GM21367 (cell line): ENCODE data around the gene RAX2.

Experiments used
- ATAC-seq: cut with Tn5 transposase; IDR thresholded peaks from one replicate; pipeline ENCODE4 v1.9.1; 2021; ENCODE audit not compliant: unreplicated experiment

Gene RAX2

DNA sequence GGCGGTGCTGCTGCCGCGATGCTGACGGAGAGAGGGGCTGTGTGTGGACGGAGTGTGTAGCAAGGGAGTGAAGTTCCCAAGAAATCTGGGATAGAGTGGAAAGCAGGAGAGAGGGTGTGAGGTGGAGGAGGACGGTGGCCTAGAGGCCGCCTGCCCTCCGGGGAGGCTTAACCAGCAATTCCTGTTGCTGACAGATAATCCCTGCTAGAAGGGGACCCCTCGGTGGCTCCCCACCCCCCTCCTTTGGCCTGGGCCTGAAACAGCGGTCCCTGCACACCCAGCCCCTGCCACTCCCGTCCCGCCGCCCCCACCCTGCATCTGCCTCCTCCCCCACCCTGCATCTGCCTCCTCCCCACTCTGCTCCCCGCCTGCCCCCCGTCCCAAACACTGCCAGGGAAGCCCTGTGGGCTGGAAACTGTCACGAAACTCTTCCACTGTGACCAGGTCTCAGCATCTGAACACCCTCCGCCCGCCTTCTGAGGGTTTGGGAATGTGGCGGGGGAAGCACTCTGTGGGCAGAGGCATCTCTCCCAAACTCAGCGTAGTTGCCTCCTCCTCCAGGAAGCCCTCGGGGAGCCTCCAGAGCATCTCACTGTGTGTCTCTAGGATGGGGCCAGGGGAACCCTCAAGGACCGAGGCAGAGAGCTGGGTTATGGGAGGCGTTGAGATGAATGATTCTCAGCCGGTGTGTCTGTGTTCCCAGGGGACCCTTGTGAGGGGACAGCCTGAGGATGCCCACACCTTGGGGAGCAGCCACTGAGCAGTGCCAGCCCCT is 31.3 kb upstream of the RAX2 start:
- ATAC-seq, result no peak

DNA sequence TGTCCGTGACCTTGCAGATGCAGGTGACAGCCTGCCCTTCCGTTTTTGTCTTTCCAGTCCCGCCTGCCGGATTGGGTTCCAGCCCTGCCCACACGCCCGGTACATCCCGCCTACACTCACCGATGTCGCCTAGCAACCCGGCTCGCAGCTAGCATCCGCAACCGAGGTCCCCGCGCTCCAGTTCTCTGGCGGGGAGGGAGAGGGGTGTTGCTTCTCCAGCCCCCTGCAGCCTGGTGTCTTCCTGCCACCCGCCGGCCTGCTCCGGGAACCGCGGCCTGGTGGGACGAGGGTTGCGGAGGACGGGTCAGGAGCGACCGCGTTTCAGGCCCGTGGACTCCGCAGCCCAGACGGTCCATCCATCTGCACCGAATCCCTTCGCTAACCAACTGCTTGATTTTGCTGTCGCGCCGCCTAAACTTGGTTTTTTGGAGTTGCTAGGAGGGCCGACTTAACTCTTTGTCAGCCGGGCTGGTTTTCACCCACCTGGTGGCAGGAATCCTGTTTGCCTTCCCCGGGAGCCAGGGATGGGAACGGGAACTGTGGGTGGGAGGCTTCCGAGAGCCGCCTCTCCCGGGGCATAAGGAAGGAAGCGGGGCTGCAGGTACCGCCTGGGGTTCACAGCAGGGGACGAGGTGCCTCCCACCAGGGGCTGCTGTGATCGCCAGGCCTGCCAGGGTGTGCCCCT is 29.5 kb upstream of the RAX2 start:
- no peak for ATAC-seq

DNA sequence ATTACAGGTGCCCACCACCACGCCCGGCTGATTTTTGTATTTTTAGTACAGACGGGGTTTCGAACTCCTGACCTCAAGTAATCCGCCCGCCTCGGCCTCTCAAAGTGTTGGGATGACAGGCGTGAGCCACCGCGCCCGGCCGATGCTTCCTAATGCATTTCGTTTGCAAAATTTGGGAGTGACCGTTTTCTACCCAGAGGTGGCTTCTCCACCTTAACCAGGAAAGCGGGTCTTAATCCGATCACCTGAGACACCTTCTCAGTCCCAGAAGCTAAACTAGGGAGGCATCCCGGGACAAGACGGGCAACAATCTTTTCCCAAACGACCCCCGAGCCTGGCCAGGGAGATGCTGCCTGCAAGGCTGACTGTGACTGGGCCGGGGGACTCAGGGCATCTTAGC is 29.0 kb upstream of the RAX2 start:
- no peak for ATAC-seq

DNA sequence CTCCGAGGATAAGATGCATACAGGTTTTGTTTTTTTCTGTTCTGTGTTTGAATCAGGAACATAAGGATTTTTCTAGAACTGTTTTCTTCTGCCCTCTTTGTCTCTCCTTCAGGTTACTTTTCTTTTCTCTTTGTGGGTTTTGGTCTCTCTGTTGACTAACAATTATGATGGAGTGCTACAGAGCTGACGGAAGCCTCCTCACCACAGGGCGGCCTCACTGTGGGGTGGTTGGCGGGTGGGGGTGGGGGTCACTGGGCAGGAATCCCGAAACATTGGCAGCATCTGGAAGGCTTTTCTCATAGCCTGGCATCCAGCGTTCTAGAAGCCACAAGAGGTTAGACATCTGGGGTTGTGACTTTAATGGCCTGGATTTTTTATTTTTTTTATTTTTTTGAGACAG is 26.1 kb upstream of the RAX2 start:
- no peak for ATAC-seq

DNA sequence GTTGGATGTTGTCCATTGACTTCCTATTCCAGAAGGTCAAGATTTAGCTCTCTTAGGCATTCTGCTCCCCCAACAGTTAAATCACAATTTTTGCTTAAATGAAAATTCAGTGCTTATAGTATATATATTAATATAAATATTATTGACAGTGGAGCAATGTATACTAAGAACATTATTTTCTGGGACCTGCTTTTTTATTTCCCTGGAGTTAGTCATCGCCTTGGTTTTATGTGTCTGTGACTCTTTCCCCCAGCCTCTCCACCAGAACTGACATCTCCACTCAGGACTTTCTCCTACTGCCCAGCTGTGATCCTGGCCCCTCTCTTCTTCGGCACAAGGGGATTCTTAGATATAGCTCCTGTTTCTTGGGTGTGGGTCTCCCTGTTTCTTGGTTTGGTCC is 24.3 kb upstream of the RAX2 start:
- no peak for ATAC-seq

DNA sequence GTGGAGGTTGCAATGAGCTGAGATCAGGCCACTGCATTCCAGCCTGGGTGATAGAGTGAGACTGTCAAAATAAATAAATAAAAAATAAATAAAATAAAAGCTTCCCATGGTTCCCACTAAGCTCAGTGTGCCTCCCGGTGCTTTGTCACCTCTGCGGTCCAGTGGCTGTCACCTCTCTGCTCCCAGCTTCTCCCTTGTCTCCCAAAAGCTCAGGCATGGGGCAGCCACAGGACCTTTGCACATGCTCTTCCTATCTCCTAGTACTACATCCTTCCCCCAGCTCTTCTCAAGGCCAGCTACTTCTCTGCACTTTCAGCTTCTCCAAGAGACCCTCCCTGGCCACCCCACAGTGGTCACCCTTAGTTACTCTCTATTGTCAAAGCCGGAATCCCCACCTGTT is 21.8 kb upstream of the RAX2 start:
- ATAC-seq, result no peak

DNA sequence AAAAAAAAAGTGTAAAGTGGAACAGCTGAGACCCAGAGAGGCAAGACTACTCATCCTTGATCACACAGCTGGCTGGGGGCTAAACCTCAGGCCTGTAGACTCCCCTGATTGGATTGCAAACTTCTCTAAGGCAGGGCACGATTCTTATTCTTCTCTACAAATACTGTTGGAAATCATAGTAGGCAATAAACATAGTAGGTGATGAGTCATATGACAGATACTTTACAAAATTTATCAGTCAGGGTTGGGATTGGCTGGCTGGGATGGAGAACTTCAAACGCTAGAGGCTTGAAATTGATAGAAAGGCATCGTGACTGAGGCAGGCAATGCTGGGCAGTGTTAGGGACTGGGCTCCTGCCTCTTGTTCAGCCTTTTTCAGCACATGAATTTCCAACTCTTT is 20.1 kb upstream of the RAX2 start:
- ATAC-seq, result no peak

DNA sequence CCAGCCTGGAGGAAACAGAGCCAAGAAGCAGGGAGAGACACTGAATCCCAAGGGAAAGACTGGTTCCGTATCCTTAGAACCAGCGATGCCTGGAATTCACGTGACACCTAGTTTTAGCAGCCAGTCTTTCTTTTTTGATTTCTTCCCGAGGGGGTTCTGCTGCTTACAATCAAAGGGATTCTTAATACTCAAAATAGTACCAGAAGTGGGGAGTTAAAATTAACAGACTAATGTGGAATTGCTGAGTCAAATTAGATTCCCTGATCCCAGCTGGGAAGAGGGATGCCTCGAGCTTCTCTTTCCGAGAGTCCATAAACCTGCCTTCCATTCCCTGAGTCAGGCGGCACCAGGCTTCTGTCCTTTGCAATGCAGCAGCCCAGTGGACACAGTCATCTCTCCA is 18.9 kb upstream of the RAX2 start:
- no peak for ATAC-seq

DNA sequence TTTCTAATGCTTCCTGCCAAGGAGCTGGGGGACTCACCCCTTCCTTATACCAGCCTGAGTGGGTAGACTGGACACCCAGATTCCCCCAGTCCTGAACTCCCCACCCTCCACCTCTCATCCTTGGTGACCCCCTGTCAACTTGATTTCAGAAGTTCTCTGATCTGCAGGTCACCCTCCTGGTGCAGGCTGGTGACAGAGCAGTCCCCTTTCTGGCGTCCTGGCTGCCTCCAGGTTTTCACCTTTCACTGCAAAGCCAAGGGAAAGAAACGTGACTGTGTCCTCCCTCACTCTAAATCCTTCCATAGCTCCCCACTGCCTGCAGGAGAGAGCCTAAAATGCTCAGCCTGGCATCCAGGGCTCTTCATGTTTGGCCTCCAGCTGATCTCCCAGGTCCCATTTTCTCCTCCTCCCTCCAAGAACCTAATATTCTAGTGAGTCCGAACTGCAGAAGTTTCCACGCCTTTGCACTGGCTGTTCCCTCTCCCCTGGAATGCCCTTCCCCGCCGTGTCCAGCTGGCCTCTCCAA is 18.2 kb upstream of the RAX2 start:
- ATAC-seq, result no peak

DNA sequence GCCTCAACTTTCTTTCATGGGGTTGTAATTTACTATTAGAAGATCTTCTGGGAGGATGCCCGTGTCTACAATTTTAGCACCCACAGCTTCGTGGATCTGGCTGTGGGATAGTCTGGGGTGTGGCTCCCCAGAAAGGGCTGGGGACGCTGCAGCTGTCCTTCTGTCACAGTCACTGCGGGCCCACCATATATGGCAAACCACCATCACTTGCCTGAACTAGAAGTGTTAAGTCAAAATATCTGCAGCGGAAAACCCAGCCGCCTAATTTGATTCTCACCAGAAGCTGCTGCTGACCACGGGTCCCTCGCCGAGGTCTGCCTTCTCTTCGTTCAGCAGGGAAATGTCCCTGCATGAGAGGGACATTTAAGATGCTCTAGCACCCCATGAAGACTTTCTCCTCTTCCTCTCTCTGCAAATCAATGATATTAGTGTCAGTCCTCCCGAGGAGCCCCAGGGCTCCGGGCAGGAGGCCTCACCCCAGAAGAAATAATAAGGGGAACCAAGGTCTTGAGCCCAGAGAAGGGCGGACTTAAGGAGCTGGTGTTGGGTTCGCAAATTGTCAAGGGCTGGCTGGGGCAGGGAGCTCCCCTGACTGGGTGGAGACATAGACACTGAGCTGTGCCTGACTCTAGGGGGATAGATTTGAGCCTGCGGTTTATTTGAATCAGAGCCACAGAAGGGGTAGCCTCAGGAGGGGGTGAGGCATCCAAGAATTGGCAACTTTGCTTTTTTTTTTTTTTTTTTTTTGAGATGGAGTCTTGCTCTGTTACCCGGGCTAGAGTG is 17.2 kb upstream of the RAX2 start:
- ATAC-seq, result no peak

DNA sequence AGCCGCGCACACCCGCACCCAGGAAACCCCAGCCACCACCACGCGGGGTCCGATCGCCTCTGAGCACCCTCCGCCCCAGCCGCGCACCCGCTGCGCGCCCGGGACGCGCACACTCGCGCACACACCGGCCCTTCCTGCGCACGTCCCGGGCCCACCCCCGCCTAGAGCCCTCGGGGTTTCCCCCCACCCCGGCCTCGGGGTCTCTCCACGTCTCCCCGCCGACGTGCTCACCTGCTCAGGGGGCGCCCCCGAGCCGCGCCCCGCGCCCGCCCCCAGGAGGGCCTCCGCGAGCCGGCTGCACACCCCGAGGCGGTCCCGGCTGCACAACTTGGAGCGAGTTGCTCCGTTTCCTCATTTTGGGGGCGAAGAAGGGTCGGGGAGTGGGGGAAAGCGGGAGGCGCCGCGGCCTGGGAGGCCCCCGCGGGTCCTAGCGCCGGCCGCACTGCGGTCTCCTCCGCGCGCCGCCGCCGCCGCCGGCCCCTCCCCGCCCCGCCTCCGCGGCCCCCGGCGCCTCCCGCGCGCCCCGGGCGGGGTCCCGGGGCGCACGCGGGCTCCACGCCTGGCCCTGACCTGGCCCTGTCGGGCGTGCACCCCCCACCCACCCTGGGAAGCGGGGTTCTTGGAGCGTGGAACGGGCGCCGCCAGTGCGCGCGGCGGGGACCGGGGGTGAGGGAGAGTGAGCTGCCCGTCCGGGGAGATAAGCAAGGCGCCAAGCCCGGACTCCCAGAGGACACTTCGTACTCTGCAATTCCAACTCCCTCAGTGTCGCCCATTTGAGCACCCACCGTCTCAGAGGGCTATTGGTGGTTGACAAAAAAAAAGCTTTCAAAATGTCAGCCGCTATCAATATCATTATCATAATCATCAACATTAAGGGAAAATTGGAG is 14.2 kb upstream of the RAX2 start, which contains the start of gene MATK:
Gene MATK, minus strand, starts transcription at position 444 of the 887 bp plus-strand sequence. CDS start 1,246 bp downstream, outside the sequence.
- no peak for ATAC-seq

DNA sequence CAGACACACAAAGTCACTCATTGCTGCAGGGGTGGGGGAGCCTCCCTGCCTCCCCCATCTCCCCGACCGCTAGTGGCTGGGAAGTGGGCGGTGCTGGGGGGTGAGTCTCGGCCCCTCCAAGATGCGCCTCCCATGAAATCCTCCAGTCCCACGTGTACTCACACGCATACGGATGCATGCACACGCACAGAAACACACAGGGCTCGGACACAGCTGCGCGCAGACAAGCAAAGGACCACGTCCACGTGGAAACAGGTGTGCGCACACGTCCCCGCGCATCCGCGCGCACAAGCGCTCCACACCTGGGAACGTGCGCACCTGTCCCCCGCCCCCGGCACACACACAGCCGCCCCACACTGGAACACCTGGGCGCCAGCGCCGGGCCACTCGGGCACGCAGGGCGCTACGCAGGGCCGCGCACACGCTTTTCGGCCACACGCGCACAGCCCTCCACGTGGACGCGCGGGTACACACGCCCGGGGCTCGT is 13.5 kb upstream of the RAX2 start:
- ATAC-seq, result no peak

DNA sequence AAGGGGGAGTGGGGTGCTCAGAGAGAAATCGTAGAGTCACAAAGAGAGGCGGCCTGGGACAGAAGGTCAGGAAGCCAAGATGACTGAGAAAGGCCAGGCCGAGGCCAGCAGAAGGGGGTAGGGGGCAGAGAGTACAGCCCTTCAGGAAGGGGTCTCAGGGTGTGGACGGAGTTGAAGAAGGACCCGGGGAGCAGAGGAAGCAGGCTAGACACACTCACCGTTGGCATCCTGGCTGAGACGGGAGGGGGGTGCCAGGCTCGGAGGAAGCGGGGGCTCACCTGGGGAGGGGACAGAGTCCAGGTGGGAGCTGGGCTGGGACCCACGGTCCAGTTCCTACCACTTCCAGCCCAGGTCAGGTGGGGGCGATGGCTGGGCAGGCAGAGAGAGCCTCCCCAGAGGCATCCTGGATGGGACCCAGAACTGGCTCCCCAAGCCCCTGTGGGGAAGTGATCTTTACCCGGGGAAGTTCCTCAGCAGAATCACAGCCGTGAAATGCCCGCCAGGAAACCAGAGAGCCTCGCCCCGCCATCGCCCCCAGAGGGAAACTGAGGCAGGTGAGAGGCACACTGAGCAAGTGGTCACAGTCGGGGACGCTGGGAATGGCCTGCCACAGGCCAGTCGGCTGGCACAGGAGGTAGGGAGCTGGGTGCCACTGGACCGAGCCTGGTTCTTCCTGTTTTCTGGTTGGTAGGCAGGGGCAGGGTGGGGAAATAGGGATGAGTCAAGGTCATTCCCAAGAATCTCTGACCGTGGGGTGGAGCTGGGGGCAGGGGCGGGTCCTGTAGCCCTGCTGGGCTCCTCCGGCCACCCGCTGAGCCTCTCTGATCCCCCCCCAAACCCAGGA is 12.8 kb upstream of the RAX2 start:
- no peak for ATAC-seq

DNA sequence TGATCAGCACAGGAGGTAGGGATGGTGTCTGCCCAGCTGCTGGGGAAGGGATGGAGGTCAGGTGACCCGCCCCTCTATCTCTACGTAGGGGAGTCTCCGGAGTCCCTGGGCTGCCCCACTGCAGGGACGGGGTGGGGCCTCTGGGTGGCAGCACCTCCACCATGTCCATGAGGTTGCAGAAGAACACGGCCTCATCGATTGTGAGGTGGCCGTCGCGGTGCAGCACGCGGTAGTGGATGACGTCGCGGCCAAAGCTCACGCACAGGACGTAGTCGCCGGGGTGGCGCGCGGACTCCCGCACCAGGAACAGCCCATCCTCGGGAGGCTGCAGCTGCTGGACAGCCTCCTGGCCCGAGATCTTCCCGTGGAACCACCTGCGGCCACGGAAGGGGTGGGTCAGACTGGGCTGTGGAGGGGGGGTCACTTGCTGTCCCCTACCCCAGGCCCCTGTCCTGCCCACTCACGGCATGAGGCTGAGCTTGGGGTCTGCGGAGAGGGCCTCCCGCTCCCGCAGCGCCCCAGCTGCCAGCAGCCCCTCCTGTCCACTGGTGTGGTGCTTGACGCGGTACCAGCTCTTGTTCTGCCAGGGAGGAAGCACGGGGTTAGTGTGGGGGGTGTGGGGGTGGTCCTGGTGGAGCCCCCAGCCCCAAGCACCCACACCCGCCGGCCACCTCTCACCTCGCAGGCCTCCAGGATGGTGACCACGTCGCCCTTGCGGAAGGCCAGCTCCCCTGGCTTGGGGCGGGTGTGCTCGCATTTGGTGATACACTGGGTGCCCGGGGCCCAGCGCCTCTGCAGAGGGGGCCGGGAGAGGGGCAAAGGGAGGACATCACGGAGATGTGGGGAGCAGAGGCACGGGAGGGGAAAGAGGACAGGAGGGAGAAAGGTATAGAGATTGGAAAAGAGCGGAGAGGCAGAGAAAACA is 11.9 kb upstream of the RAX2 start:
- no peak for ATAC-seq

DNA sequence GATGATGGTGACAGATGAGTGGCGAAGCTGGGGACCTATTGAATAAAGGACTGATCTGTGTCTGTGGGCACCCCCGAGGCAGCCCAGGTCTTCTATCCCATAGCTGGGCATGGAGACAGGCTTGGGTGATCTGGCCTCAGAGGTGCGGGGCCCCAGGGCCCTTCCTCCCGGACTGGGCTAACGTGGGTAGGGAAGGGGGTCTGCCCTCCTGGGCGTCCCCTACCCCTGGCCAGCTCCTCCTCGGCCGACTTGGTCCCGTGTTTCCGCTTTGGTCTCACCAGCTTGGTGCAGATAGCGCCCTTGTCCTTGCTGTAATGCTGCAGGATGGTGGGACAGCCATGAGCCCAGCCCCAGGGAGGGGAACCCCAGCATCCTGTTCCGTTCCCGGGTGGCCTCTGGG is 10.9 kb upstream of the RAX2 start:
- no peak for ATAC-seq

DNA sequence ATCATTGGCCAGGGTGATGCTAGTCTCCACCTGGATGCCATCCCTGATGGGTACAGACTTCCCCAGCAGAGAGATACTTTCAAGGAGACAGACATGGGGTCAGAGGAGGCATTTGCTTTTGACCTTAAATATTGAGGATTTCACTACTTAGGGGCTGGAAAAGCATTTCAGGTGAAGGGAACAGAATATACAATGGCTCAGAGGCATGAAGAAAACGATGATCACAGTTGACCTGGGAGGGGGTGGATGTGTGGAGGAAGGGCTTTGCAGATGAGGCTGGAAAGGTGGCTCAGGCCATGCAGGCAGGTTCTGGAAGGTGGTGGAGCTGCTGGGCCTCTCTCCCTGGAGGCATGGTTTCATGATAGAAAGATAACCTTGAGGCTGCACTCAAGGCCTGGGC is 10.3 kb upstream of the RAX2 start:
- no peak for ATAC-seq

DNA sequence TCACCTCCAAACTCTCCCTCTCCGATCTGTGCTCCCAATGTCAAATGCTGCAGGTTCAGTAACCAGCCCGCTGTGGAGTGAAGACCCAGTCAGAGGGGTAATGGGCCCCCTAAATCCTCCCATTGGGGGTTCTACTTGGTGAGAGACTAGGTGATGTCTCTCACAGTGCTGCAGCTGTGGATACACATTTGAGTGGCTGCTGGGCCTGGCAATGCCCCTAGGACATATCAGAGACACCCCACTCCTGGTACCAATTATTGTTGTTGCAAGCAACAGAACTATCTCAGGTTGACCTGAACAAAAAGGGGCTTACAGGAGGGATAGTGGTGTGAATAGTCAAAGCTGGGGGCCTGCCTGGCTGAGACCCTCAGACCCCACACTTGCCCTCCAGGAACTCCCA is 9.6 kb upstream of the RAX2 start:
- no peak for ATAC-seq

DNA sequence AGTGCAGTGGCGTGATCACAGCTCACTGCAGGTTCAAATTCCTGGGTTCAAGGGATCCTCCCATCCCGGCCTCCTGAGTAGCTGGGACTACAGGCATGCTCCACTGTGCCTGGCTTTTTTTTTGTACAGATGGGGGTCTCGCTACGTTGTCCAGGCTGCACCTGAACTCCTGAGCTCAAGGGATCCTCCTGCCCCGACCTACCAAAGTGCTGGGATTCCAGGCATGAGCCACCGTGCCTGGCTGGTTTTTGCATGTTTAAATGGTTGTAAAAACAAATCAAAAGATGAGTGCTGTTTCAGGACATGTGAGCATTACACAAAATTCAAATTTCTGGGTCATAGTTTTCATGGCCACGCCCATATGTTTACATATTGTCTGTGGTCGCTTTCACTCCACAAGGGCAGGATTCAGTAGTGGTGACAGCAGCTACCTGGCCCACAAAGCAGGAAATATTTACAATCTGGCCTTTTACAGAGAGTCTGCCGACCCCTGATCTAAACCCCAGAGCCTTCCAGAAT is 8.8 kb upstream of the RAX2 start:
- no peak for ATAC-seq
